Muscle of back (tissue), 11 donors: ENCODE data around the gene SMYD3. TPM values are rescaled to one million over a fixed set of nuclear protein-coding genes. Genes with fewer than 3 reads are reported as not detected.
"Not testable (repeated sequence)": the region's sequence is repeated elsewhere in the genome, so short reads cannot be mapped to it uniquely, and the experiment has no call there.

Experiments used
- DNase-seq, 3 donors: peaks; one replicate each; pipeline versions ENCODE4 v3.0.0 to v3.0.0-alpha.2; 2013
- polyA plus RNA-seq, 10 donors: library from polyadenylated mRNA; unstranded; fragments of 120-200 nt; gene quantifications; one replicate each; pipeline ENCODE4 v1.2.1, GENCODE V29; 2013; ENCODE audit not compliant: insufficient read length in 10 of 10

The SMYD3 gene
- polyA plus RNA-seq, 10 donors: 7.0 to 11.3 (median 9.9) TPM

DNA sequence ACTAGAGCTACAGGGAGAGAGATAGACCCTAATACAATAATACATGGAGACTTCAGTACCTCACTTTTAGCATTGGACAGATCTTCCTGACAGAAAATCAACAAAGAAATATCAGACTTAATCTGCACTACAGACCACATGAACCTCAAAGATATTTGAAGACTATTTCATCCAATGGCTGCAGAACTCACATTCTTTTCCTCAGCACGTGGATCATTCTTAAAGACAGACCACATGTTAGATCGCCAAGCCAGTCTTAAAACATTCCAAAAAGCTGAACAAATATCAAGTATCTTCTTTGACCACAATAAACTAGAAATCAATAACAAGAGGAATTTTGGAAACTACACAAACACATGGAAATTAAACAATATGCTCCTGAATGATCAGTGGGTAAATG is 776.3 kb downstream of the SMYD3 start:
- DNase-seq: no peak

DNA sequence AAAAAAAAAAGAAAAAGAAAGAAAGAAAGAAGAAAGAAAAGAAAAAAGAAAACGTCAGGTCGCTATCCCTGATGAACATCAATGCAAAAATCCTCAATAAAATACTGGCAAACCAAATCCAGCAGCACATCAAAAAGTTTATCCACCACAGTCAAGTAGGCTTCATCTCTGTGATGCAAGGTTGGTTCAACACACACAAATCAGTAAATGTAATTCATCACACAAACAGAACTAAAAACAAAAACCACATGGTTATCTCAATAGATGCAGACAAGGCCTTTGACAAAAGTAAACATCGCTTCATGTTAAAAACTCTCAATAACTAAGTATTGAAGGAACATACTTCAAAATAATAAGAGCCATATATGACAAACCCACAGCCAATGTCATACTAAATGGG is 779.0 kb downstream of the SMYD3 start:
- DNase-seq: not testable (repeated sequence)

DNA sequence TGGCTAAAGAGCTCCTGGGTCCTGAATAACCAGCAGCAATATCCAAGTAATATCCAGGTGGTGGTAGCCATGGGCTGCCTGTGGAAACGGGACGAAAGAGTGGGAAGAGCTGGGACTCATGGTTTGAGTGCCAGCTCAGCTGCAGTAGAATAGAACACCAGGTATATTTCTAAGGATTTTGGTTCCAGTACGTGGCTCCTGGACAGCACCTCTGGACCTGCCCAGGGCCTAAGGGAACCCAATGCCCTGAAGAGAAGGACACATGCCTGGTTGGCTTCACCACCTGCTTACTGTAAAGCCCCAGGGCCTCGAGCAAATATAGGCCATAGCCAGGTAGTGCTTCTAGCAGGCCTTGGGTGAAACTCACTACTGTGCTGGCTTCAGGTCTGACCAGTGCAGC is 785.6 kb downstream of the SMYD3 start:
- DNase-seq: no peak

DNA sequence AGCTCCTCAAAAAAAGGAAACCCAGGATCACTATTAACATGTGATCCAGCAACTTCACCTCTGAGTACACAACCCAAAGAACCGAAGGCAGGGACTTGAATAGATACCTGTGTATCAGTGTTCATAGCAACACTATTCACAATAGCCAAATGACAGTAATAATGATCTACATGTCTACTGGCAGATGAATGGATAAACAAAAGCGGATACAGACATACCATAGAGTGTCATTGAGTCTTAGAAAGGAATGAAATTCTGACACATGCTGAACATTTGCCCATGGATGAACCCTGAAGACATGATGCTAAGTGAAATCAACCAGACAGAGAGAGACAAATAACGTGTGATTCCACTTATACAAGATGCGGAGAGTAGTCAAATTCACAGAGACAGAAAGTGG is 788.1 kb downstream of the SMYD3 start:
- DNase-seq: no peak

DNA sequence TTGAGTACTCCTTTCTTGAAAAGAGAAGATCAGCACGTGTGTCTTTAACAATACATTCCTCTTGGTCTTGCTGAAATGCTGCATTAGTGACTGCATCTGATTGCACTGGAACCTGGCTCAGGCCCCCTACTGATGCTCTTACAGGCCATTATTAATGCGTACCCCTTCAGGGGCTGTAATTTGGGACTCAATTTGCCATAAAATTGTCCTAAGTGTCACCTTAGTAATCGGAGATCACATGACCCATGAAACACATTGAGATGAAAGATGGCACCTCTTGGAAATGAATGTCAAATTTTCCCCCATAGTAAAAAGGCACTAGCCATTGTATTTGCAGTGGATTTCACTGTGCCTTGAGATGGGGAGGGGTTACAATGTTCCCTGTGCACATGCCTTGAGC is 789.0 kb downstream of the SMYD3 start:
- DNase-seq: no peak

DNA sequence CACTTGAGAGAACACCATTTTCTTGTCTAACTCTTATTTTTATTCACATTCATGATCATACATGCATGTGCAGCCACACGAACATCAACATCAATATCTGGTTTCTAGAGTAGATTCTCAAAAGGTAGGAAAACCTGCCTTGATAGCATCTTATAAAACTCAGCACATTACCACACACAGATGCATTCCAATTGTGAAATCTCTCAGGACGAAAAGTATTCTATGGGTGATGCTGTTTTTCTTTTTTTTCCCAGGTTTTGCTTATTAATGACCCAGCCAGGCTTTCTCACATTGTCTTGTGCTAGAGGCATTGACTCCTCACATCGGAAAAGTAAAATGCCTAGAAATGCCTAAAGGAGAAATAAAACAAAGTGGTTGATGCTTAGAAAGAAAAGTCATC is 789.5 kb downstream of the SMYD3 start:
- no peak for DNase-seq

DNA sequence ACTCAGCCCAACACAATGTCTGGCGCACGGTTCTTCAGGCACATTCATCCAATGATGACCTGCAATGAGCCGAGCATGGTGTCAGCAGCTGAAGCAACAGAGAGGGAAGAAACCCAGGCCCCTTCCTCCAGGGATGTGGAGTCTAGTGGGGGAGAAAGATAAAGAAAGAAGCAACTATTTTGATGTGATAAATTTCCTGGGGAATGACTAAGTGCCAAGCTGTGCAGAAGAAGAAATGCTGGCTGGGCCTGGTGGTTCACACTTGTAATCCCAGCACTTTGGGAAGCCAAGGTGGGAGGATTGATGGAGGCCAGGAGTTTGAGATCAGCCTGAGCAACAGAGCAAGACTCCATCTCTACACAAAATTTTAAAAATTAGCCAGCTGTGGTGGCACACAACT is 790.5 kb downstream of the SMYD3 start:
- no peak for DNase-seq

DNA sequence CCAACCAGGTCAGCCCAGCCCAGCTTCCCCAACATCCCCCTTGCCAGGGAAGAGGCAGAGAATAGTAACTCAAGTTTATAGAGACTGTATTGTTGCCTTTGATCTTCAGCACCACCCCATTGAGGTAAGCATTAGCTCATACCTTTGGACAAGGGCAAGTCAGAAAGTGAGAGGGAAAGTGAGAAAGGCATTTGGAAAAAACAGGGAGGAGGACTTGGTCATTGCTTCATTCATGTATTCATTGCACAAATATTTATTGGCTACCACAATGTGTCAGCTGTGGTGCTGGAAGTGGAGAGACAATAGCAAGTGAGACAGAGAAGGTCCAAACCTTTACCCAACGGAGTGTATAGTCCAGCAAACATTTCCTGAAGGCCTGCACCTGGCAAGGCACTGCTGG is 791.1 kb downstream of the SMYD3 start:
- DNase-seq: peak in 1 of 3 donors; percentile 51

DNA sequence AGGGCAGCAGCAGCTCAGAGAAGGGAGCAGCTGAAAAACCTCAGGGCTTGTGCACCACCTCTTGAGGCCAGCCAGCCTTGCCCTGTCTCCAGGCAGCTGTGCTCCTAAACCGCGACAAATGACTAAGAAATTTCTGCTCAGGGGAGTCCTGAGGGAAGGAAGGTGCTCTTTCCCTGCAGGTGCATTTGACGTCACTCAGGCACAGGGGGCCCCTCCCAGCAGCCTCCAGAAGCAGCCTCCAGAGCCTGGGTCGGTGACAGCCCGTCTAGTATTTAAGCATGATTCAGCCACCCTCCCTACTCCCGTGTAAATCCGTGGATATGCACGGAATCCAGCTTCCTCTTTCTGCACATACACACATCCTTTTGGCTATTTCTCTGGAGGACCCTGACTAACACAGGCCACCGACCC is 791.8 kb downstream of the SMYD3 start:
- peak in 1 of 3 donors; percentile 14 for DNase-seq

DNA sequence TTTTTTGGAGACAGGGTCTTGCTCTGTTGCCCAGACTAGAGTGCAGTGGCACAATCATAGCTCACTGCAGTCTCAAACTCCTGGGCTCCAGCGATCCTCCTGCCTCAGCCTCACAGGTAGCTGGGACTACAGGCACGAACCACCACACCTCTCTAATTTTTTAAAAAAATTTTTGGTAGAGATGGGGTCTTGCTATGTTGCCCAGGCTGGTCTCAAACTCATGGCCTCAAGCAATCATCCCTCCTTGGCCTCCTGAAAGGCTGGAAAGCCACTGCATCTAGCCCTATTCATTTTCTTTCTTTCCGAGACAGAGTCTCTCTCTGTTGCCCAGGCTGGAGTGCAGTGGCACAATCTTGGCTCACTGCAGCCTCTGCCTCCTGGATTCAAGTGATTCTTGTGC is 793.1 kb downstream of the SMYD3 start:
- DNase-seq: not testable (repeated sequence)

DNA sequence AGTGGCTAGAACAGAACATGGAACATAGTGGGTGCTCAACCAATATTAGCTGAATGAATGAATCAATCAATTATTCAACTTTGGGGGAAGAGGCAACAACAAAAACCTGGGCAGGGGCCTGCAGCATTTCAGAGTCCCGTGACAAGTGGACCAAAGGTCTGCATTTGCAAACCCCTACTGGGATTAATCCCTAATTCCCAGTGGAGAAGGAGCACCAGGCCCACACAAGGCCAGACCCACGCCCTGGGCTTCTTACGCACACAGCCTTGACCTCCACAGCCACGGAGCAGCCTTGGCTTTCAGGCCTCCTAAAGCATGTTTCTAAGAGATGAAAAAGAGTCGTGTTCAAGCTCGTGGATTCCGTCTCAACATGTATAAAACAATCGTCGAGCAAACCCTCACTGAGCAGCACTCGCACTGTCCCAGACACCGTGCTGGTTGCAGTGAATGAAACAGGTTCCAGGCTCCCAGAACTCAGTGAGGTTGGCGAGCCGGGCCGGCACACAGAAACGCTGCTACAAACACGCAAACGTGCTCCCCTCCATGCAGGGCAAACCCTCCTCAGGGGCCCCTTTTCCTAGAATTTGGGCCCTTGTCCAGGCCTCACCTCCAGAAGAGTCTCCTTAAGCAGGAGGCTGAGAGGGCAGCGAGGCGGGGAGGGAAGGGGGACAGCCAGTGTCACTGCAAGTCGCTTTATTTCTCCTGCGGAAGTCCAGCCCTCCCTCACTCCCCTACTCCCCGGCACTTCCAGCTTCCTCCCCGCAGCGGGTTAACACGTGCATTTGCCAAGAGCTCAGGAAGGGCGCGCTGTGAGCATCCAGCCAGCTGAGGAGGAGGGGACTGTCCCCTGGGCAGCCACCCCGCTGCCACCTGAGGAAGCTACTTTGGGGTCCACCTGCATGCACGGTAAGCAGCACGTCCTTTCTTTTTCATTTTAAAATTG is 795.8 kb downstream of the SMYD3 start:
- peak in 1 of 3 donors; percentile 22 for DNase-seq

DNA sequence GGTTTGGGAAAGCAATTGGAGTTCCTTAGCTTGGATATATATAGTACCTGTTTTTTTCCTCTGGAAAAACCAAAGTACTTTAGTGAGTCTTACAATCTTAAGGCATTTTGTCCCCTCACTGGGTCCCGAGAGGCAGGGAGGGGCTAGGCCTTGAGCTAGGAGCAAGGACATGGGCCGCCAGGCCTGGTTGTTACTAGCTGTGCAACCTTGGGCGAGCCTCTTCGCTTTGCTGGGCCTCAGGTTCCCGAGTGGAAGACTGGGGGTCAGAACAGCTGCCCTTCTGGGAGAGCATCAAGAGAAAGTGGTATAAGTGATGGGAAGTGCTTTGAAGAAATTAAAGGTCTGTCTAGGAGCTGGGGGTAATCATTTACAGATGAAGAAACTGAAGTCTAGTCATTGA is 799.1 kb downstream of the SMYD3 start:
- DNase-seq: no peak

DNA sequence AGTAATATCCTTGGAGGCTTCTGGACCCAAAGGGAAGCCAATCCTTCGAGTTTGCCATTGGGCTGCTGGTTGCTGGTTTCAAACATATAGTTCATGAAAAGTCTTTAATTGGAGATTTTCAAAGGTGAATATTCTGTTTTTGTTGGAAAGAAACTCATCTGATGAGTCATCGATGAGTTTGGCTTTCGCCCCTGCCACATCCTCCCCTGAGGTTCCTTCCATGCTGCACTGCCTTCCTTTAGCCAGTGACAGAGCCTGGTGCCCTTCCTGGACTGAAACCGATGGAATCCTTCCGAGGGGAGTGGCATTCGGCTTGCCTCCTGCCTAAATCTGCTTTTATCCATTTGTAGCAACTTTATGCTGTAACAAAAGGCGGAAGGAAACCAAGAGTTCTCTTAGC is 802.3 kb downstream of the SMYD3 start:
- DNase-seq: no peak

DNA sequence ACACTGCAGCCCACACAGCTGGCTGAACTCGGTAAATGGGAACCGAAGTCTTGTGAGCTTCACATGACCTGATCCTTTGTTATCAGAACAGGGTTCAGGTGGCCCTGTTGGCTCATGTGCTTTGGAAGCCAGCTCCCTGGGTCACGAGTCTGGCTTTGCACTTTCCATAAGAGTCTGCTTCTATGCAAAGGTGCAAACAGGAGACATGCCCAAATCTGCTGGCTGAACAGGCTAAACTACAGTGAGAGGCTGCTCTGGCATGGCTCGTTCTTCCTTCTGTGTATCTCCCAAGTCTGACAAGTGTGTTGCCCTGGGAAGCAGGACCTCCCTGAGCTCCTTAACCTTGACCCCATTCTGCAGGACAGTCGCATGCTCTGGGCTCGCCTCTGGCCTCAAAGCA is 802.7 kb downstream of the SMYD3 start:
- DNase-seq: no peak

DNA sequence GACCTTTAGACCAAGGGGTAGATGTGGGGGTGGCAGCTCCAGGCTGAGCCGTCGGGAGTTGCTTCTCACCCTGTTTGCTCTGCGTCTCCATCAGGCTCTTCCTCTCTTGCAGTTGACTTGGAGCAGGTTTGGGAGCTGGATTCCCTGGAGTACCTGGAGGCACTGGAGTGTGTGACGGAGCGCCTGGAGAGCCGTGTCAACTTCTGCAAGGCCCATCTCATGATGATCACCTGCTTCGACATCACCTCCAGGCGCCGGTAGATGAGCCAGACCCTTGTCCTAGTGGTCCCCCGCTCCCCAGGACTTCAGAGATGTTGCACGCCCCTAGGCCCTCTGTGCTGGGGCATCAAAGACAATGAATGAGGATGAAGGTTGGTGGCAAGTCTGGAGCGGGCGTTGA is 804.7 kb downstream of the SMYD3 start:
- no peak for DNase-seq

DNA sequence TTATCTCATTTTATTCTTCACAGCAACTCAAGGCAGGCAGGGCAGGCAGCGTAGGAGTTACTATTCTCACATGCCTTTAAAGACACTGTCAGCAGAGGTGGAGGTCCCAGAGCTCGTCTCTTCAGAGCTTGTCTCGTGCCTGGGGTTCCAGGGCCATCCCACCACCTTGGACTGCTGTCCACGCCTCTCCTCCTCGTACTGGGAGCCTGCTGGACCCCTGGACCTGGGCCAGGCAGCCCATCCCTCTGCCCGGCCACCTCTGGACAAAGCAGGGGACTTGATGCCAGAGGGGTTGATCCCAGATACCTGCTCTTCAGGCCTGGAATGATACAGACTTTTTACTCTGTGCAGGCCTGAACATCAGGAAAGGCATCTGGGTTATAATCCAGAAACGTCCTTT is 805.4 kb downstream of the SMYD3 start:
- no peak for DNase-seq

DNA sequence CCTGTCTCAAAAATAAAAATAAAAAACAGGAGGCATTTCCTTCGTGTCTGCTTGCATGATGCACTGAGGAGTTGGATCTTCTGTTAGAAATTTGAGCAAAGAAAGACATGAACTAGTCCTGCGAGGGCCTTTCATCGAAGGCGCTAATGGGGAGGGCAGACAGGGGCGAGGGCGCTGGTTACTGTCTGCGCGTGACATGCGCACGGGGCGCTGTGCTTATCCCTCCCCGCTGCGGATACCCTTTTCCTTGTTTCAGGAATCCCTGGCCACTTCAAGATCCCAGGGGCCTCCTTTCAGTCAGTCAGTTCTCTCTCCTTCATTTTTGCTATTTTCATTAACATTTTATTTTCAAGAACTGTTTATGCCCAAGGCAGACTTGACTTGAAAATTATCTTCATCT is 806.4 kb downstream of the SMYD3 start:
- no peak for DNase-seq

Other genes starting within 250 kb of the SMYD3 start
- 10 to 100 TPM; 11.5 to 14.1 (median 12.4) TPM for gene TFB2M, start 59.0 kb upstream of the SMYD3 start, polyA plus RNA-seq
- gene CNST, start 59.2 kb upstream of the SMYD3 start, polyA plus RNA-seq: 10 to 100 TPM in 9 of 10 donors, 1 to 10 TPM in 1; 9.8 to 15.3 (median 12.5) TPM
- gene SCCPDH, start 217.1 kb upstream of the SMYD3 start, polyA plus RNA-seq: 10 to 100 TPM; 33.0 to 40.2 (median 35.3) TPM